GM12873 (cell line): Measurements from ENCODE around the gene NEDD4L.

Source experiments
- TF ChIP-seq, protein P1 (sequence below): IDR thresholded peaks from 2 replicates; pipeline ENCODE4 v1.5.1; 2012; ENCODE audit warnings: low read depth, mild to moderate bottlenecking, moderate library complexity, low read length, control low read depth; ENCODE audit not compliant: insufficient read depth; ENCODE audit errors: missing control alignments

NEDD4L gene

DNA sequence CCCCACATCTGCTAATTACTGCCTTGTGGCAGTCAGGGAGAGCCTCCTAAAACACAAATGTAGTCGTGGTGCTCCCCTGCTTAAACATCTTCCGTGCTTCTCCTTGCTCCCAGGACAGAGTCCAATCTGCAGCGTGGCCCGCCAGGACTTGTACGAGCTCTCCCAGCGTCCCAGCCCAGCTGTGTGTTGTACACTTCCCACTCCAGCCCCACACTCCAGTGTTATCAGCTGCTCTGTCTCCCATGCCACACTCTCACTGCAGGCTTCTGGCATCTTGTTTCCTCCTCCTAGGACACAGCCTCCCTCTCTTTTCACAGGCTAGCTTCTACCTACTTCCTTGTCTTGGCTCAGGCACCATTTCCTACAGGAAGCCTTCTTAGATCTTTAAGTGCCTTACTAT is 385.4 kb downstream of the NEDD4L start:
- TF ChIP-seq, protein P1, sequence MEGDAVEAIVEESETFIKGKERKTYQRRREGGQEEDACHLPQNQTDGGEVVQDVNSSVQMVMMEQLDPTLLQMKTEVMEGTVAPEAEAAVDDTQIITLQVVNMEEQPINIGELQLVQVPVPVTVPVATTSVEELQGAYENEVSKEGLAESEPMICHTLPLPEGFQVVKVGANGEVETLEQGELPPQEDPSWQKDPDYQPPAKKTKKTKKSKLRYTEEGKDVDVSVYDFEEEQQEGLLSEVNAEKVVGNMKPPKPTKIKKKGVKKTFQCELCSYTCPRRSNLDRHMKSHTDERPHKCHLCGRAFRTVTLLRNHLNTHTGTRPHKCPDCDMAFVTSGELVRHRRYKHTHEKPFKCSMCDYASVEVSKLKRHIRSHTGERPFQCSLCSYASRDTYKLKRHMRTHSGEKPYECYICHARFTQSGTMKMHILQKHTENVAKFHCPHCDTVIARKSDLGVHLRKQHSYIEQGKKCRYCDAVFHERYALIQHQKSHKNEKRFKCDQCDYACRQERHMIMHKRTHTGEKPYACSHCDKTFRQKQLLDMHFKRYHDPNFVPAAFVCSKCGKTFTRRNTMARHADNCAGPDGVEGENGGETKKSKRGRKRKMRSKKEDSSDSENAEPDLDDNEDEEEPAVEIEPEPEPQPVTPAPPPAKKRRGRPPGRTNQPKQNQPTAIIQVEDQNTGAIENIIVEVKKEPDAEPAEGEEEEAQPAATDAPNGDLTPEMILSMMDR = no peak

DNA sequence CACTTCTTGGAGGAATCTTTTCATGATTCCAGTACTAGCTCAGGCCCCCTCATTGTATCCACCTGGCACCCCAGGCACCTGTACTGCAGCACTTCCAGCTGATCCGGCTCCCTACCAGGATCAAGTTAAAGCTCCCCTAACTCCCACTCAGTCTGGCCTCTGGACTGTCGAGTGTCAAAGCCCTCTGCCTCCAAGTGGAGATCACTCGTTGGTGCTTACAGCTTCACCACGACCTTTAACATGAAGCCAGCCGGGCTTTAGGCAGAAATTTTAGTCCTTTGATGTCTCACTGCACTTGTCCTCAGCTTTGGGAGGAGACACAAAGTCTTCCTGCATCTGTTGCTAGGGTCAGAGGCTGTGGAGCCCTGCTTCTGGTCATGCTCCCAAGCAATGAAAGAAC is 387.2 kb downstream of the NEDD4L start:
- TF ChIP-seq, protein P1 = no peak

- TF ChIP-seq, protein P1 = no peak
These were observed 388.2 kb downstream of the NEDD4L start for GRCh38 chr18:58432050-58432727.

DNA sequence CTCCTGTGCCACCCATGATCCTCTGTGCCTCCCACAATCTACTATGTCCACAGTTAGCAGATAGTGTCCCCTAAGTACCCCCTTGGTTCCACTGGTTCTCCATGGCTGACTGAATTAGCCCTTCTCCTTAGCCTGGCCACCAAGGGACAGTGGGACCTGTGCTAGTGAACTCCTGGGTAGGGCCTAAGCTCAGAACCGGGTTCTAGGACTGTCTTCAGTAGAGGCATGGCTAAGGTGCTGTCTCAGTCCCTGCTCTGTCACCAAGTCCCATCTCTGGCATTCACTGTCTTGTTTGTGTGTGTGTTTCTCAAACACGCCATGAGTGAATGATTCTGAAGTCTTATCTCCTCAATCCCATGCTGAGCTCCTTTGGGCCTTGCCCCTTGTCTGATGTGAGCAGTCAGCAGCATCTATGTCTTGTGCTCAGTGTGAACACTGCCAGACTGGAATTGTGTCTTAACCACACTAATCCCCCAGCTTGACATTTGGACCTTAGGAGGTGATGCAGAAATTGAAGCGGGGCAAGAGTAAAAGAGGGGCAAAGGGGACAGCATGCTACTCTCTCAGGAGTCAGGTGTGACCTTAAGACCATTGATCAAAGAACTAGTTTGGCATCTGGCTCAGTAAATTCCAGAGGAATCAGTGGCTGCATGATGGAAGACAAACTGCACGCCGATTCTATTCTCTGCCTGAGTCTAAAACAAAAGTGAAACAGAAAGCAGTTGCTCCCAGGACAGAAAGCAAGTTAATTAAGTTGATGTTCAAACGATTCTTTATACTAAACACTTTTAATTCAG is 394.3 kb downstream of the NEDD4L start:
- TF ChIP-seq, protein P1 = no peak

GRCh38 chr18:58438958-58439300 is 394.9 kb downstream of the NEDD4L start:
- TF ChIP-seq, protein P1 = no peak

- TF ChIP-seq, protein P1 = no peak
These were observed 399.6 kb downstream of the NEDD4L start for GRCh38 chr18:58443671-58444070.

GRCh38 chr18:58446391-58447060 is 402.5 kb downstream of the NEDD4L start:
- TF ChIP-seq, protein P1 = no peak
